ENCODE data around the gene SDR9C7.

DNA sequence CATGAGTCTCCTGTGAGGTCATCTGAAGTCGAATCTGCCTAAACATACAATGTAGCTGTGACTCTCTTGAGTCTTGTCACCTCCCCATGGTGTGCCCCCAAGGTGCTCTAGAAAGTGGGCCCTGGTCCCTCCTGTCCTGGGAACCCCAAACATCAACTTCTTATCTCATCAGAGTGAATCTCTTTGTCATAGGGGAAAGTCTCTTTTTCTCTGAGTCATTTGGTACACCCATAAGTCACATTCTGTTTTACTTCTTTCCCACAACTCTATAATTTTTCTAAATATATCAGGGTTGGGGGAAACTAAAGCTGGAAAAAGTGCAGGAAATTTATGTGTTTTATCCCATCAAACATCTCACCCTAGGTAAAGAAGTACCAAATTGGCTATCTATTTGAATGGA is 12.9 kb downstream of the SDR9C7 start:
- TF ChIP-seq, protein P1, sequence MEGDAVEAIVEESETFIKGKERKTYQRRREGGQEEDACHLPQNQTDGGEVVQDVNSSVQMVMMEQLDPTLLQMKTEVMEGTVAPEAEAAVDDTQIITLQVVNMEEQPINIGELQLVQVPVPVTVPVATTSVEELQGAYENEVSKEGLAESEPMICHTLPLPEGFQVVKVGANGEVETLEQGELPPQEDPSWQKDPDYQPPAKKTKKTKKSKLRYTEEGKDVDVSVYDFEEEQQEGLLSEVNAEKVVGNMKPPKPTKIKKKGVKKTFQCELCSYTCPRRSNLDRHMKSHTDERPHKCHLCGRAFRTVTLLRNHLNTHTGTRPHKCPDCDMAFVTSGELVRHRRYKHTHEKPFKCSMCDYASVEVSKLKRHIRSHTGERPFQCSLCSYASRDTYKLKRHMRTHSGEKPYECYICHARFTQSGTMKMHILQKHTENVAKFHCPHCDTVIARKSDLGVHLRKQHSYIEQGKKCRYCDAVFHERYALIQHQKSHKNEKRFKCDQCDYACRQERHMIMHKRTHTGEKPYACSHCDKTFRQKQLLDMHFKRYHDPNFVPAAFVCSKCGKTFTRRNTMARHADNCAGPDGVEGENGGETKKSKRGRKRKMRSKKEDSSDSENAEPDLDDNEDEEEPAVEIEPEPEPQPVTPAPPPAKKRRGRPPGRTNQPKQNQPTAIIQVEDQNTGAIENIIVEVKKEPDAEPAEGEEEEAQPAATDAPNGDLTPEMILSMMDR (IDR thresholded peaks at IDR 0.05; ENCODE audit: insufficient read depth, low read length), result no peak
- no peak for TF ChIP-seq SPI1 (IDR thresholded peaks at IDR 0.05; ENCODE audit: borderline replicate concordance, low read depth)
- no peak for TF ChIP-seq POLR2AphosphoS5 (IDR thresholded peaks at IDR 0.05; ENCODE audit: low read depth)

All from HL-60 (cell line).